Activated effector memory CD4-positive, alpha-beta T cell treated with anti-CD3 and anti-CD28 coated beads, Interleukin-2, amount 50 U/mL, for 16 hours (primary cell): ENCODE measurements around the gene NR0B2.

Source experiments
- DNase-seq: peaks from one replicate; pipeline ENCODE4 v3.0.0-alpha.2; 2020

Gene NR0B2

GRCh38 chr1:26932531-26932930 is 18.8 kb upstream of the NR0B2 start:
- no peak for DNase-seq

- no peak for DNase-seq
Measured at GRCh38 chr1:26923711-26924110, 9.9 kb upstream of the NR0B2 start.

DNA sequence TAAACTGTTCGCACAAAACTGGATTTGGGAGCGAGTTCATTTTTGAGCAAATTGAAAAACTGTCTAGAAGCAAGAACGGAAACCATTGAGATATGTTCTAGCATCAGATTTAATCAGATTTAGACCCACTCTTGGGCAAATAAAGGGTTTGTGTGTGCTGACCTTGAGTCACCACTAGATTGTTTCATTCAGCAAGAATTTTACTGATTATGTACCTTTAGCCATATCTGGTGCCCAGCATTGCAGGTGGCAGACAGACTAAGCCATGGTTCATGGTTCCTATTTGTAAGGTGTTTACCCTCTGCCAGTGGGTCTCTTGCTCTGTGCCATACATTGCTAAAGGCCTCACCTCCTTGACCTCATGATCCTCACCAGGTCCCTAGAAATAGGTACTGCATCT is 9.1 kb upstream of the NR0B2 start:
- no peak for DNase-seq

GRCh38 chr1:26922431-26922729 is 8.6 kb upstream of the NR0B2 start:
- no peak for DNase-seq

- peak; percentile 99 for DNase-seq
Measured at GRCh38 chr1:26921540-26922430, 8.0 kb upstream of the NR0B2 start, which contains the start of gene NUDC. Gene NUDC, plus strand, starts transcription at chr1:26921743. Its CDS starts 106 bp downstream, at chr1:26921849.

- no peak for DNase-seq
Measured at GRCh38 chr1:26921126-26921539, 7.4 kb upstream of the NR0B2 start.

DNA sequence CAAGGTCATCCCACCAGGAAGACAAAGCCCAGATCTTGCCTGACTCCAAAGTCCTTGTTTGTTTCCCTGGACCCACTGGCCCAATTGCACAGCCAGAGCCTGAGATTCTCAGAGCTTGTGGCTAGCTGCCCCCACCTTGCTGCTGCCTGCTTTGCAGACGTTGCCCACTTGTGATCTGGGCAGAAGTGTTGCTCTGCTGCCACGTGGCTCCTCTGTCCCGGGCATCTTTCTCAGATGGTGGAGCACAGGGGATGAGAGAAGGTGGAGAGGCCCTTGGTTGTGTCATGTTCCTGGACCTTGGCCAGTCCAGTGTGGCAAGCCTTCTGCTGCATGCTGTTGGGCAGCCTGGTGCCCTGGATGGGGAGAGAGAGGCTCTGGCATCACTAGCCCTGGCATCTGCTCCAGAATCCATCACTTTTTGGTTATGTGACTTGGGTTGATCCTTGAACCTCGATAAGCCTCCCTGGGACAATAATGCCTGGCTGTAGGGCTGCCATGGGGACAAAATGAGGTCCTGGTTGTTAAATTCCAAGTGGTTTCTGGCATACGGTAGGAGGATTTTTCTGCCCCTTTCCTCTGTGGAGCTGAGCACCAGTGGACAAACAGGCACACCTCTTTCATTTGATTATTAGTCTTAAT is 1.5 kb upstream of the NR0B2 start:
- no peak for DNase-seq

GRCh38 chr1:26913389-26913753 is 404 bp downstream of the NR0B2 start:
- no peak for DNase-seq

DNA sequence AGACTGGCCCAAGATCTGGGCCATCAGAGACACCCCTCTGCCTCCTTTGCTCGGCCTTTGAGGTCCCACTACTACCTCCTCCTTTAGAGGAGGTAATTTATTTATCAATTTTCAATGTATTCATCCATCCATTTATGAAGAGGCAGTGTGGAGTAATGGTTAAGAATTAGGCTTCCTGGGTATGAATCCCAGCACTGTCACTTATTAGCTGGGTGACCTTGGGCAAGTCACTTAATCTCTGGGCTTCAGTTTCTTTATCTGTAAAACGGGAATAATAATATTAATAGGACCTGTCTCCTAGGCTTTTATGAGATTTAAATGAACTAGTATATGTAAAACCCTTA is 1.7 kb downstream of the NR0B2 start:
- DNase-seq = no peak

- no peak for DNase-seq
Measured at GRCh38 chr1:26911399-26912146, 2.2 kb downstream of the NR0B2 start.

DNA sequence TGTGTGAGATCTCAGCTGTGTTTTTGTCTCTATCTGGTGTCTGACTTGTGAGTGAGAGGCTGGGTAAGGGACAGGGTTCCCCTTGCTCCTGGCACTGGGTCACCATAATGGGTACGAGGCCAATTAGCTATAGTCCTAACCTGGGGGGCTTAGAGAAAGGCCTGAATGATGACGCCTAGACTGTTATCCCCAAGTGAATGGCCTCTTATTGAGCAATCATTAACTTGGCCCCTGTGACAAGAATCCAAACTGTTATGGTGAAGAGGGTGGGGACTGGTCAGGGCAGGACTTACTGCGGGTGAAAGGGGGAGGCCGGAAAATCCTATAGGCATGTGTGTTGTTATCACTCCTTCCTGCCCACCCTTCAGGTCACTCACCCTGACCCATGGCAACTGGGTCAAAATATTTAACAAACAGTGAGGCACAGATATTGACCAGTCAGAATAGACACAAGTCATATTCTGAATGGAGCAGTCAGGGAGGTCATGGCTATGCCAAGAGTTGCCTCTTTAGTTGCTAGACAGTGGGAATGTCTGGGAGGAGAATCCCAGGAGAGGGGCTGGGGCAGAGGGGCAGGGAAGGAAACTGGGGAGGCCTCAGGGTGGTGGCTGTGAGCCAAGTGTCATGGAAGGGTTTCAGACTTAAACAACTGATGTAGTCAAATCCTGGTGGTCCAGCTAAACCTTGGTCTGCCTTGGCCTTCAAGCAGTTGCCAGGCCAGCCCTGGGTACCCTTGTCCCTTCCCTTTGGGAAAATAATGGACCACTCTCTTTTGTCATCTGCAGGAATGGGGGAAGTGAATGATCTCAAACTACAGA is 3.2 kb downstream of the NR0B2 start:
- no peak for DNase-seq

GRCh38 chr1:26909951-26910342 is 3.8 kb downstream of the NR0B2 start:
- no peak for DNase-seq

- DNase-seq = no peak
Measured at GRCh38 chr1:26907071-26907917, 6.5 kb downstream of the NR0B2 start.

GRCh38 chr1:26900815-26901511 is 12.8 kb downstream of the NR0B2 start:
- DNase-seq = no peak

- peak; percentile 94 for DNase-seq
Measured at GRCh38 chr1:26900001-26900814, 13.6 kb downstream of the NR0B2 start, which contains the start of gene GPATCH3. Gene GPATCH3, minus strand, starts transcription at chr1:26900467. Its CDS starts 25 bp downstream, at chr1:26900442.

DNA sequence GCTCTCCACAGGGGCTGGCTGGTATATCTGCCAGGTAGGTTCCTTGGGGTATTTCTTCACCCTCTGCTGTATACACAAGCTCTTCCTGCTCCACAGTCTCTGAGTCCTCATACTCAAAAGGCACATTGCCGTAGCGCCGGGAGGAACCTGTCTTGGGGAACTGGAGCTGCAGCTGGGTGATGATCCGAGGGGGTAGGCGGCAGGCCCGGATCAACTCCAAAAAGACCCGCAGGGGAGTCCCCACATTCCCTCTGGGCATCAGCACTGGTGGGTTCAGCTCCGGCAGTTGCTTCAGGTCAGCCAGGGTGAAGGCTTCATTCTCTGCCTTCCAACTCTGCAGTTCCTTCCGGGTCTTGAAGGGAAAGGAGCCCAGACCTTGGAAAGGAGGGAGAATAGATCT is 16.4 kb downstream of the NR0B2 start:
- no peak for DNase-seq

GRCh38 chr1:26894263-26894662 is 19.5 kb downstream of the NR0B2 start:
- no peak for DNase-seq

- DNase-seq = no peak
Measured at GRCh38 chr1:26890467-26890796, 23.3 kb downstream of the NR0B2 start.

GRCh38 chr1:26889551-26890466 is 24.0 kb downstream of the NR0B2 start, which contains the start of gene GPN2:
Gene GPN2, minus strand, starts transcription at chr1:26890283. Its CDS starts 187 bp downstream, at chr1:26890096.
- DNase-seq = peak; percentile 93
